ENCODE measurements around the gene MYL7.

DNA sequence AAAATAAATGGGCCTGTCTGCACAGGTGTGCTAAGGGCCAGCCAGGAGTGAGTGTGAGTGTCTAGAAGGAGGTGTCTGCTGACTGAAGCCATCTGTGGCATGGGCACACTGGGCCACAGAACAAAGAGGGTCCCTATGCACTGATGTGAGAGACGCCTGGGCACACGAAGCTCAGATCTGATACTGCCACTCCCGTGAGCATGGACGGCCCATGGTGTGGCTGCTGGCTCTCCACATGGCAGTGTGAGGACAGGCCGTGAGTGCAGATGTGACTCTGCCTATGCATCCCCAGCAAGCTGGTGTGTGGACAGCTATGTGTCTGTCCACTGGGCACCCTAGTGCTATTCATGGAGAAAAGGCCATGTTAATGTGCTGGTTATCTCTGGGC, 12.8 kb upstream of the MYL7 start:
- TF ChIP-seq RFX5 (IDR thresholded peaks at IDR 0.05; ENCODE audit: low read length), result no peak
- TF ChIP-seq, protein P1, sequence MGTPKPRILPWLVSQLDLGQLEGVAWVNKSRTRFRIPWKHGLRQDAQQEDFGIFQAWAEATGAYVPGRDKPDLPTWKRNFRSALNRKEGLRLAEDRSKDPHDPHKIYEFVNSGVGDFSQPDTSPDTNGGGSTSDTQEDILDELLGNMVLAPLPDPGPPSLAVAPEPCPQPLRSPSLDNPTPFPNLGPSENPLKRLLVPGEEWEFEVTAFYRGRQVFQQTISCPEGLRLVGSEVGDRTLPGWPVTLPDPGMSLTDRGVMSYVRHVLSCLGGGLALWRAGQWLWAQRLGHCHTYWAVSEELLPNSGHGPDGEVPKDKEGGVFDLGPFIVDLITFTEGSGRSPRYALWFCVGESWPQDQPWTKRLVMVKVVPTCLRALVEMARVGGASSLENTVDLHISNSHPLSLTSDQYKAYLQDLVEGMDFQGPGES (IDR thresholded peaks at IDR 0.05; ENCODE audit: low read depth, low read length), result no peak
- TF ChIP-seq, protein P2, sequence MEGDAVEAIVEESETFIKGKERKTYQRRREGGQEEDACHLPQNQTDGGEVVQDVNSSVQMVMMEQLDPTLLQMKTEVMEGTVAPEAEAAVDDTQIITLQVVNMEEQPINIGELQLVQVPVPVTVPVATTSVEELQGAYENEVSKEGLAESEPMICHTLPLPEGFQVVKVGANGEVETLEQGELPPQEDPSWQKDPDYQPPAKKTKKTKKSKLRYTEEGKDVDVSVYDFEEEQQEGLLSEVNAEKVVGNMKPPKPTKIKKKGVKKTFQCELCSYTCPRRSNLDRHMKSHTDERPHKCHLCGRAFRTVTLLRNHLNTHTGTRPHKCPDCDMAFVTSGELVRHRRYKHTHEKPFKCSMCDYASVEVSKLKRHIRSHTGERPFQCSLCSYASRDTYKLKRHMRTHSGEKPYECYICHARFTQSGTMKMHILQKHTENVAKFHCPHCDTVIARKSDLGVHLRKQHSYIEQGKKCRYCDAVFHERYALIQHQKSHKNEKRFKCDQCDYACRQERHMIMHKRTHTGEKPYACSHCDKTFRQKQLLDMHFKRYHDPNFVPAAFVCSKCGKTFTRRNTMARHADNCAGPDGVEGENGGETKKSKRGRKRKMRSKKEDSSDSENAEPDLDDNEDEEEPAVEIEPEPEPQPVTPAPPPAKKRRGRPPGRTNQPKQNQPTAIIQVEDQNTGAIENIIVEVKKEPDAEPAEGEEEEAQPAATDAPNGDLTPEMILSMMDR (IDR thresholded peaks at IDR 0.05), result no peak
- TF ChIP-seq TAF1 (IDR thresholded peaks at IDR 0.05; ENCODE audit: borderline replicate concordance, low read depth, low read length), result no peak
- TF ChIP-seq GABPA (IDR thresholded peaks at IDR 0.05; ENCODE audit: low read depth), result no peak
- no peak for TF ChIP-seq RAD21 (IDR thresholded peaks at IDR 0.05; ENCODE audit: low read length)
- TF ChIP-seq RCOR1 (IDR thresholded peaks at IDR 0.05; ENCODE audit: low read length), result no peak
- TF ChIP-seq POLR2AphosphoS5 (IDR thresholded peaks at IDR 0.05; ENCODE audit: low read depth, low read length), result no peak
- no peak for TF ChIP-seq MEF2A (IDR thresholded peaks at IDR 0.05; ENCODE audit: borderline replicate concordance, low read depth)
- TF ChIP-seq, protein P3, sequence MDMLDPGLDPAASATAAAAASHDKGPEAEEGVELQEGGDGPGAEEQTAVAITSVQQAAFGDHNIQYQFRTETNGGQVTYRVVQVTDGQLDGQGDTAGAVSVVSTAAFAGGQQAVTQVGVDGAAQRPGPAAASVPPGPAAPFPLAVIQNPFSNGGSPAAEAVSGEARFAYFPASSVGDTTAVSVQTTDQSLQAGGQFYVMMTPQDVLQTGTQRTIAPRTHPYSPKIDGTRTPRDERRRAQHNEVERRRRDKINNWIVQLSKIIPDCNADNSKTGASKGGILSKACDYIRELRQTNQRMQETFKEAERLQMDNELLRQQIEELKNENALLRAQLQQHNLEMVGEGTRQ (IDR thresholded peaks at IDR 0.05; ENCODE audit: borderline replicate concordance, low read depth, low read length), result no peak
- TF ChIP-seq, protein P4, sequence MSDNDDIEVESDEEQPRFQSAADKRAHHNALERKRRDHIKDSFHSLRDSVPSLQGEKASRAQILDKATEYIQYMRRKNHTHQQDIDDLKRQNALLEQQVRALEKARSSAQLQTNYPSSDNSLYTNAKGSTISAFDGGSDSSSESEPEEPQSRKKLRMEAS (IDR thresholded peaks at IDR 0.05; ENCODE audit: low read depth), result no peak
